Limb (tissue), 2 donors: Measurements from ENCODE around the gene LTBP3.

Source experiments
- DNase-seq, 2 donors: peaks; one replicate each; pipeline ENCODE4 v3.0.0-alpha.2; 2016; ENCODE audit errors: extremely low spot score in 2 of 2

LTBP3 gene

DNA sequence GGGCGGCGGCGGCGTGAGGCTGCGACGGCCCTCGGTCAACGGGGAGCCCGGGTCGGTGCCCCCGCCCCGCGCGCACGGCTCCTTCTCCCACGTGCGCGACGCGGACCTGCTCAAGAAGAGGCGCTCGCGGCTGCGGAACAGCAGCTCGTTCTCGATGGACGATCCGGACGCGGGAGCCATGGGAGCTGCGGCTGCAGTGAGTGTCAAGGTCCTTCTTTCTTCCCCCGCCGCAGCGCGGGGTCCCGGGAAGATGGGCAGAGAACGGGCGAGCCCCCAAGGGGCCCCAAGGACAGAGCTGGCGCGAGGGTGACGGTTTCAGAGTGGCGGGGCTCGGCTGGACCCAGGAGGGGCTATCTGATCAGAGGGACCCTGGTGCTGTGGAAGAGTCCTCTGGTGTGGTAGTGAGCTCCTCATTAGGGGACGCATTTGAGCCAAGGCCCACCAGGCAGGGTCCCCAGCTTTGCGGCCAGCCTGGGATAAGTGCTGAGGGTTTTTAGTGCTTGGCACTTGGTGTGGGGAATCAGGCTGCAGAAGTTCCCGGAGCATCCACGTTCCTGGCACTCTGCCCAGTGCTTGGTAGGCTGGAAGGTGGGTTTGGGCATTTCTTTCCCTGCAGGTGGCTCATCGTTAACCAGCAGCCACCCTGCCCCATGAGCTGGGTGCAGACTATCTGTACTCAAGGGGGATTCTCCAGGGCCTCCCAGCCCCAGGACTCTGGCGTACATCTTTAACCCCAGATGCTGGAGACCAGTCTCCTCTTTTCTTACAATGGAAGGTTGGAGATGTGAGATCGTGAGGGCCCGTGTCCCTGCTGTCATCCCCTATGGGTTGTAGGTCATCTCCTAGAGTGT lies 27.5 kb upstream of the LTBP3 start:
- no peak for DNase-seq

GRCh38 chr11:65584723-65585171 lies 26.6 kb upstream of the LTBP3 start:
- DNase-seq = peak in 1 of 2 donors; percentile 45

DNA sequence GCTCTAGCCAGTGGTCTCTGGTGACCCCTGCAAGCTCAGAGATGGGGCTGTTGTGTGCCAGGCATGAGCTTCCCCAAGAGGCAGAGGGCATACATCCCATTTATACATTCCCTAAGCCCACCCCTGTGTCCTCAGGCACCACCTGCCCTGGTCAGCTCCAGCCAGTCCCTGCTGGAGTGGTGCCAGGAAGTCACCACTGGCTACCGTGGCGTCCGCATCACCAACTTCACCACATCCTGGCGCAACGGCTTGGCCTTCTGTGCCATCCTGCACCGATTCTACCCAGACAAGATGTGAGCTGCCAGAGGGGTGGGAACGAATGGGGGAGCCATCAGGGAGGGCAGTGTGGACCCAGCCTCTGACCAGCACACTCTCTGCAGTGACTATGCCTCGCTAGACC lies 25.9 kb upstream of the LTBP3 start:
- DNase-seq = no peak

GRCh38 chr11:65583589-65583988 lies 25.4 kb upstream of the LTBP3 start:
- DNase-seq = no peak

GRCh38 chr11:65581928-65582327 lies 23.8 kb upstream of the LTBP3 start:
- DNase-seq = no peak

GRCh38 chr11:65580756-65581155 lies 22.6 kb upstream of the LTBP3 start:
- DNase-seq = no peak

GRCh38 chr11:65580031-65580692 lies 22.0 kb upstream of the LTBP3 start:
- no peak for DNase-seq

- no peak for DNase-seq
Observed at GRCh38 chr11:65579291-65579690, 21.1 kb upstream of the LTBP3 start.

GRCh38 chr11:65578667-65579066 lies 20.5 kb upstream of the LTBP3 start:
- DNase-seq = no peak

GRCh38 chr11:65578134-65578533 lies 20.0 kb upstream of the LTBP3 start:
- DNase-seq = no peak

- DNase-seq = no peak
Observed at GRCh38 chr11:65577756-65578109, 19.6 kb upstream of the LTBP3 start.

- DNase-seq = no peak
Observed at GRCh38 chr11:65576867-65577755, 19.0 kb upstream of the LTBP3 start.

GRCh38 chr11:65576232-65576866 lies 18.2 kb upstream of the LTBP3 start:
- DNase-seq = no peak

GRCh38 chr11:65575568-65576231 lies 17.5 kb upstream of the LTBP3 start, which contains the start of gene EHBP1L1:
EHBP1L1 (plus strand) TSS chr11:65576053; CDS start chr11:65576303, 250 bp downstream.
- DNase-seq = peak in 1 of 2 donors; percentile 75

DNA sequence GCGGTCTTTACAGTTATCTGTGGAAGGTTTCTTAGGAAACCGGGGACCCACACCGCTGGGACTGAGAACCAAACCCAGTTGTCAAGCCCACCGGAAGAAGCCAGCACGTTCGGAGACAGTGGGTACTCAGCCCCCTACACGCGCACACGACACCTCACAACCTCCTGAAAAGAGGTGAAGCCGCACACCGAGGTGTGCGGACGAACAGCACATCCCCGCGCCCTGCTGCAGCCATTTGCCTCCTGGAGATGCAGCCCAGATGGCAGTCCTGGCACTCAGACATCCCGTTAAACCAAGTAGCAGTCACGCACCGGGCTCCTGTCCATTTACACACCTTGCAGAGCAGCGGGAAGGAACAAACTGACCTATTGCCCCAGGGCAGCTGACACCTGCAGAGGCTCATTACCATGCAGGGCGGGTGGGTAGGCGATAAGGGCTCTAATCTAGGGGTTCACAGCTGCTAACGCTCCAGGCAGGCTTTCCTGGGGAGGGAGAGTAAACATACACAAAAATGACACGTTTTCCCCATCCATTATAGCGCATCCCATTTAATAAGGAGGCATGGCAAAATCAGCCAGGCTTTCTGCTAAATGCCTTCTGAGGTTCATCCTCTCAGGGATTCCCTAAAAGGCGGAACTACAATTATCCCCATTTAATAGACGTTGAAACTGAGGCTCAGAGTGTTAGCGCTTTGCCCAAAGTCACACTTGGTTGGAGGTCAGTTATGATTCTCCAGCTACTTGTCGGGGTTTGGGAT lies 16.8 kb upstream of the LTBP3 start:
- no peak for DNase-seq

DNA sequence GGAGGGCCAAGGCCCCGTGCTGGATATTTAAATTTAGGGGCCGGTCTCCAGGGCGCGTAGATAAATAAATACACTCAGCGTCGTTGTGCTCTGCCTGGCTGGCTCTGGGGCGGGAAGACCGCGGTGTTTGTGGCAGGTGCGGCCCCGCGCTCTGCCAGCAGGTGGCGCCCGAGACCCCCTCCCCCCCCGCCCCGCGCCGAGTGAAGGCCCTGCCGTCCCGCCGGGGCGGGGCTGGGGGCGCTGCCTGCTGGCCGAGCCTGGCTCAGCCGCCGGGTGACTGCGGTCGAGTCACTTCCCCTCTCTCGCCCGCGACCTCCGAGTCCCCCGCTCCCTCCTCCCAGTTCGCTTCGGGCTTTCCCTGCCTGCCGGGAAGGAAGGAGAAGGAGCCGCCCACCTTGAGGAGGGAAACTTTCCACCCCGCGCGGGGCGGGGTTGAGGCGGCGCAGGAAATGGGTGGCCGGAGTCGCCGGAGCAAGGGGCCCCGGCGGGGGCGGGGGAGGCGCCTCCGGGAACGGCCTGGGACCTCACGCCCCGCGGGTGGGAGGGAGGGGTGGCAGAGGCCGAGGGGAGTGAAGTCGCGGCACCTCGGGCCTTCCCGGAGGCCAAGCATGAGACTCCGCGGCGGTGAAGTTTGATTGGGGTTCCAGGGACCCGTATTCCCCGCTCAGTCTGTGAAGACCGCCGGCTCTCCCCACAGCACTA lies 16.1 kb upstream of the LTBP3 start:
- DNase-seq = peak; percentile 88 to 95

DNA sequence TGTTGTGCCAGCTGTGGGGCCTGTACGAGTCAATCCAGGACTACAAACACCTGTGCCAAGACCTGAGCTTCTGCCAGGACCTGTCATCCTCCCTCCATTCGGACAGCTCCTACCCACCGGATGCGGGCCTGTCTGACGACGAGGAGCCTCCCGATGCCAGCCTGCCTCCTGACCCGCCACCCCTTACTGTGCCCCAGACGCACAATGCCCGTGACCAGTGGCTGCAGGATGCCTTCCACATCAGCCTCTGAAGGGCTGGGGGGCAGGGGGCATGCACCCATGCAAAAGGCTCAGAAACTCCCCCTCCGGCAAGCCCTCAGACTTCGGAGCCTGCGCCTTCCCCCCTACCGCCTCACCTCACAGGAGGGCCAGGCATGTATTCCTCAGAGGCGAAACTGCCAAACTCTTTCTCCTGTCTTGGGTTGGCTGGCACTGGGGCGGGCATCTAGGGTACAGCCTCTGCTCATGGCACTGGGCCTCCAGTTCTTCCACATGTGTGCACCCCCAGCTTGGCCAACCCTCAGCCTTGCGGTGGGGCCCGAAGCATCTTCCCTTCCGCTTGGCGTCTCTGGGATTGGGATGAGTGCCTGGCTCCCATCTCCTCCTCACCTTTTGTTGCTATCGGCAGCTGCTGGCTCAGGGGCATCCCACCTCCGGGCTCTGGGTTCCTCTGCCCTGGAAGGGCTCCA lies 15.4 kb upstream of the LTBP3 start:
- no peak for DNase-seq

- peak; percentile 91 to 94 for DNase-seq
Observed at GRCh38 chr11:65572356-65573051, 14.3 kb upstream of the LTBP3 start, which contains the start of gene FAM89B. FAM89B (plus strand) TSS chr11:65572538; CDS start chr11:65572670, 132 bp downstream.
